GM12878 (cell line): ENCODE measurements around the gene C11orf91. TPM values are rescaled to one million over a fixed set of nuclear protein-coding genes. Genes with fewer than 3 reads are reported as not detected.

Experiments used
- ATF7 ChIP-seq: fragments of 450-650 bp; IDR thresholded peaks from 2 replicates; pipeline ENCODE4 v1.6.1; 2016; ENCODE audit warnings: low read depth, mild to moderate bottlenecking
- CREB1 ChIP-seq: IDR thresholded peaks from 2 replicates; pipeline ENCODE4 v1.6.1; 2012; ENCODE audit warnings: low read depth, mild to moderate bottlenecking, inconsistent platforms
- FOXM1 ChIP-seq: IDR thresholded peaks from 2 replicates; pipeline ENCODE4 v1.6.1; 2012; ENCODE audit warnings: low read depth, mild to moderate bottlenecking, inconsistent platforms, low read length, moderate library complexity
- MEF2A ChIP-seq: IDR thresholded peaks from 2 replicates; pipeline ENCODE4 v1.6.1; 2011; ENCODE audit warnings: low read depth, mild to moderate bottlenecking, low read length, moderate library complexity; ENCODE audit not compliant: insufficient read depth
- NRF1 ChIP-seq: conservative IDR thresholded peaks from 2 replicates; pipeline ENCODE4 v1.6.1; 2011; ENCODE audit warnings: mild to moderate bottlenecking, low read depth, low read length, improper control_type of control experiment
- POLR2A ChIP-seq: IDR thresholded peaks from 2 replicates; pipeline ENCODE4 v1.6.1; 2011; ENCODE audit warnings: low read depth, mild to moderate bottlenecking, low read length
- USF2 ChIP-seq: IDR thresholded peaks from 2 replicates; pipeline ENCODE4 v1.6.1; 2011; ENCODE audit warnings: low read depth, low read length, improper control_type of control experiment, borderline replicate concordance
- ZBTB11 ChIP-seq: fragments of 450-650 bp; formaldehyde crosslinking; IDR thresholded peaks from 2 replicates; pipeline ENCODE4 v1.5.0; 2022; ENCODE audit warnings: mild to moderate bottlenecking, missing genetic modification characterization
- ZSCAN29 ChIP-seq: fragments of 450-650 bp; IDR thresholded peaks from 2 replicates; pipeline ENCODE4 v1.6.1; 2017; ENCODE audit warnings: mild to moderate bottlenecking, moderate library complexity
- polyA plus RNA-seq, 11 experiments: library from polyadenylated mRNA; depleted of rRNA in 4 of 11; unstranded in 6 of 11; stranded (reverse) in 5 of 11; fragments of >200 nt; fragmentation: Nextera tagmentation in 4 of 11; fragmentation: Illumina TruSeq in 1 of 11; extraction: Ambion mirVana in 4 of 11; extraction: Trizol in 1 of 11; gene quantifications; 1 replicate in 1 of 11; 2 replicates in 10 of 11; pipeline versions ENCODE4 v1.2.1 to v1.2.3, GENCODE V29; 2011 to 2016; ENCODE audit warnings: inconsistent platforms in 2 of 11, missing spikeins in 2 of 11, low read depth in 1 of 11
- total RNA-seq, 4 experiments: library from RNA; depleted of rRNA in 3 of 4; stranded (reverse); fragments of >200 nt in 3 of 4; fragmentation: Illumina TruSeq in 1 of 4; extraction: Trizol in 1 of 4; gene quantifications; 2 replicates each; pipeline versions ENCODE4 v1.2.1 to v1.2.3, GENCODE V29; 2013 to 2021
- TF ChIP-seq, protein P1 (sequence below): fragments of 450-650 bp; IDR thresholded peaks from 2 replicates; pipeline ENCODE4 v1.6.1; 2018; ENCODE audit warnings: borderline replicate concordance, mild to moderate bottlenecking; ENCODE audit not compliant: partially characterized antibody

The C11orf91 gene
- total and polyA plus RNA-seq, 10 of the 15 experiments (the other 5 are each of a cell fraction or from before 2014, with no cell fraction given): not detected

- TF ChIP-seq, protein P1, sequence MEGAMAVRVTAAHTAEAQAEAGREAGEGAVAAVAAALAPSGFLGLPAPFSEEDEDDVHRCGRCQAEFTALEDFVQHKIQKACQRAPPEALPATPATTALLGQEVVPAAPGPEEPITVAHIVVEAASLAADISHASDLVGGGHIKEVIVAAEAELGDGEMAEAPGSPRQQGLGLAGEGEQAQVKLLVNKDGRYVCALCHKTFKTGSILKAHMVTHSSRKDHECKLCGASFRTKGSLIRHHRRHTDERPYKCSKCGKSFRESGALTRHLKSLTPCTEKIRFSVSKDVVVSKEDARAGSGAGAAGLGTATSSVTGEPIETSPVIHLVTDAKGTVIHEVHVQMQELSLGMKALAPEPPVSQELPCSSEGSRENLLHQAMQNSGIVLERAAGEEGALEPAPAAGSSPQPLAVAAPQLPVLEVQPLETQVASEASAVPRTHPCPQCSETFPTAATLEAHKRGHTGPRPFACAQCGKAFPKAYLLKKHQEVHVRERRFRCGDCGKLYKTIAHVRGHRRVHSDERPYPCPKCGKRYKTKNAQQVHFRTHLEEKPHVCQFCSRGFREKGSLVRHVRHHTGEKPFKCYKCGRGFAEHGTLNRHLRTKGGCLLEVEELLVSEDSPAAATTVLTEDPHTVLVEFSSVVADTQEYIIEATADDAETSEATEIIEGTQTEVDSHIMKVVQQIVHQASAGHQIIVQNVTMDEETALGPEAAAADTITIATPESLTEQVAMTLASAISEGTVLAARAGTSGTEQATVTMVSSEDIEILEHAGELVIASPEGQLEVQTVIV: no peak
- TF ChIP-seq MEF2A: no peak
- TF ChIP-seq ATF7: no peak
- no peak for TF ChIP-seq POLR2A
- no peak for TF ChIP-seq NRF1
- TF ChIP-seq ZBTB11: no peak
- no peak for TF ChIP-seq FOXM1
- no peak for TF ChIP-seq CREB1
- TF ChIP-seq ZSCAN29: no peak
- TF ChIP-seq USF2: no peak
Measured at GRCh38 chr11:33684003-33684706, 16.5 kb downstream of the C11orf91 start (continued).
